ENCODE results near the gene RHOBTB1.

The RHOBTB1 gene

DNA sequence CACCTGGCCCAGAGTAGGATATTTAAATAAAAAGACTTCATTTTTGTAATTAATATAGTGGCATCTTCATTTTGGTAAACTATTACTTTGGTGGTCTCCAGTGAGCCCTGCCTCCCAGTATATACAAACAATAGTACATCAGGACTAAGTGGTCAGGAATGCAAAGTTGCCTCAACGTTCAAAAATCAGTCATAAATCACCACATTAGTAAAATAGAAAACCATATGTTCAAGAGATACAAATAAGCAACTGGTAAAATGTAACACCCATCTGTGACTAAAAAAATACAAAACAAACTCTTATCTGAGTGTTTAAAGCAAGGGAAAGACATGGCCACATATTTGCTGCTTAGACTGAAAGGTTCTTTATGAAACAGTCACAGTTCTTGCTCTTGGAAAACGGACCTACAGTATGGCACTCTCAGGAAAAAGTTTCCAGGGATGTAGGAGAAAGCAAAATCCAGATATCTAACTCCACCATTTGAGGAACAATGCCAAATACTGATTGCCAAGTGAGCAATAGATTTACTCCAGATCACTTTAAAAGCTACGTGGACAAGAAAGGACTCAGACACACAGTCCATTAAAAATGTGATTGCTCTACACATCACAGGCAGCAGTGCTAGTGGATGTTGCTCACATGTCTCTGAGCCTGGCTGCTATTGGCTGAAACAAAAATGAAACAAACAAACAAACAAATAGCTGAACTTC lies 15.1 kb upstream of the RHOBTB1 start:
- no peak for DNase-seq (ENCODE audit: low read depth)
- TF ChIP-seq, protein P1, sequence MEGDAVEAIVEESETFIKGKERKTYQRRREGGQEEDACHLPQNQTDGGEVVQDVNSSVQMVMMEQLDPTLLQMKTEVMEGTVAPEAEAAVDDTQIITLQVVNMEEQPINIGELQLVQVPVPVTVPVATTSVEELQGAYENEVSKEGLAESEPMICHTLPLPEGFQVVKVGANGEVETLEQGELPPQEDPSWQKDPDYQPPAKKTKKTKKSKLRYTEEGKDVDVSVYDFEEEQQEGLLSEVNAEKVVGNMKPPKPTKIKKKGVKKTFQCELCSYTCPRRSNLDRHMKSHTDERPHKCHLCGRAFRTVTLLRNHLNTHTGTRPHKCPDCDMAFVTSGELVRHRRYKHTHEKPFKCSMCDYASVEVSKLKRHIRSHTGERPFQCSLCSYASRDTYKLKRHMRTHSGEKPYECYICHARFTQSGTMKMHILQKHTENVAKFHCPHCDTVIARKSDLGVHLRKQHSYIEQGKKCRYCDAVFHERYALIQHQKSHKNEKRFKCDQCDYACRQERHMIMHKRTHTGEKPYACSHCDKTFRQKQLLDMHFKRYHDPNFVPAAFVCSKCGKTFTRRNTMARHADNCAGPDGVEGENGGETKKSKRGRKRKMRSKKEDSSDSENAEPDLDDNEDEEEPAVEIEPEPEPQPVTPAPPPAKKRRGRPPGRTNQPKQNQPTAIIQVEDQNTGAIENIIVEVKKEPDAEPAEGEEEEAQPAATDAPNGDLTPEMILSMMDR (IDR thresholded peaks at IDR 0.05; ENCODE audit: low read depth, low read length, missing control alignments), result no peak
- in situ Hi-C loops (cut with HindIII; ENCODE audit: low sequenced_read_pairs), result no loop called here
- no peak overlapping the region for H3K4me3 ChIP-seq (ENCODE audit: low read depth, low read length)

GRCh38 chr10:60957667-60958221 lies 13.8 kb upstream of the RHOBTB1 start:
- no peak overlapping the region for H3K4me3 ChIP-seq (ENCODE audit: low read depth, low read length)
- no peak for DNase-seq (ENCODE audit: low read depth)
- in situ Hi-C loops (cut with HindIII; ENCODE audit: low sequenced_read_pairs), result no loop called here
- TF ChIP-seq, protein P1 (IDR thresholded peaks at IDR 0.05; ENCODE audit: low read depth, low read length, missing control alignments), result no peak

GRCh38 chr10:60955957-60956425 lies 12.0 kb upstream of the RHOBTB1 start:
- DNase-seq (ENCODE audit: low read depth), result no peak
- TF ChIP-seq, protein P1 (IDR thresholded peaks at IDR 0.05; ENCODE audit: low read depth, low read length, missing control alignments), result no peak
- in situ Hi-C loops (cut with HindIII; ENCODE audit: low sequenced_read_pairs), result no loop called here
- no peak overlapping the region for H3K4me3 ChIP-seq (ENCODE audit: low read depth, low read length)

- no peak overlapping the region for H3K4me3 ChIP-seq (ENCODE audit: low read depth, low read length)
- TF ChIP-seq, protein P1 (IDR thresholded peaks at IDR 0.05; ENCODE audit: low read depth, low read length, missing control alignments), result no peak
- in situ Hi-C loops (cut with HindIII; ENCODE audit: low sequenced_read_pairs), result no loop called here
- DNase-seq (ENCODE audit: low read depth), result no peak
These were observed 11.3 kb upstream of the RHOBTB1 start for GRCh38 chr10:60955316-60955715.

- TF ChIP-seq, protein P1 (IDR thresholded peaks at IDR 0.05; ENCODE audit: low read depth, low read length, missing control alignments), result no peak
- no peak for DNase-seq (ENCODE audit: low read depth)
- in situ Hi-C loops (cut with HindIII; ENCODE audit: low sequenced_read_pairs), result no loop called here
- no peak overlapping the region for H3K4me3 ChIP-seq (ENCODE audit: low read depth, low read length)
These were observed 10.1 kb upstream of the RHOBTB1 start for GRCh38 chr10:60954035-60954434.

GRCh38 chr10:60953420-60953819 lies 9.4 kb upstream of the RHOBTB1 start:
- in situ Hi-C loops (cut with HindIII; ENCODE audit: low sequenced_read_pairs), result no loop called here
- no peak overlapping the region for H3K4me3 ChIP-seq (ENCODE audit: low read depth, low read length)
- no peak for DNase-seq (ENCODE audit: low read depth)
- TF ChIP-seq, protein P1 (IDR thresholded peaks at IDR 0.05; ENCODE audit: low read depth, low read length, missing control alignments), result no peak

Data from astrocyte of the cerebellum (primary cell).